A673 (cell line): Measurements from ENCODE around the gene RAB23. TPM values are rescaled to one million over a fixed set of nuclear protein-coding genes. Genes with fewer than 3 reads are reported as not detected.
A peak's percentile ranks its signal among the peaks of the same experiment; 100 is the strongest.

Experiments used
- BruUV-seq: library from RNA; stranded (reverse); fragments of 400-500 nt; replicated peaks from 2 replicates; lab custom pipeline; 2021; lab: Mats Ljungman, UMichigan
- CTCF ChIA-PET: fragments of 300-600 bp; sonication (Branson Sonifier 250); formaldehyde crosslinking; loops from one replicate; lab custom pipeline; 2022; ENCODE audit warnings: antibody characterized with exemption; lab: Charles Lee
- POLR2A ChIA-PET: fragments of 300-600 bp; sonication (Branson Sonifier 250); formaldehyde crosslinking; loops from one replicate; lab custom pipeline; 2022; ENCODE audit warnings: antibody characterized with exemption; ENCODE audit not compliant: low non-redundant PET; lab: Charles Lee
- DNase-seq: peaks from one replicate; pipeline ENCODE4 v3.0.0-alpha.2; 2015; ENCODE audit warnings: low spot score
- H3K27ac ChIP-seq: fragments of 200-600 bp; sonication (generic); 2 replicates; pipeline ENCODE4 v1.5.1; 2016; ENCODE audit warnings: mixed run types, low read depth, mild to moderate bottlenecking, mixed read lengths, antibody characterized with exemption, low read length; ENCODE audit not compliant: poor library complexity, severe bottlenecking
- H3K27me3 ChIP-seq: fragments of 200-600 bp; sonication (generic); replicated peaks from 2 replicates; pipeline ENCODE4 v1.6.1; 2017; ENCODE audit warnings: mixed run types, low read depth, mild to moderate bottlenecking, mixed read lengths, antibody characterized with exemption, low read length; ENCODE audit not compliant: insufficient read depth, poor library complexity
- H3K36me3 ChIP-seq: fragments of 200-600 bp; sonication (generic); 2 replicates; pipeline ENCODE4 v1.6.1; 2016; ENCODE audit warnings: mixed run types, mild to moderate bottlenecking, mixed read lengths, antibody characterized with exemption, low read length; ENCODE audit not compliant: insufficient read depth, poor library complexity, severe bottlenecking
- H3K4me1 ChIP-seq: fragments of 200-600 bp; sonication (generic); 2 replicates; pipeline ENCODE4 v1.6.1; 2017; ENCODE audit warnings: mixed run types, mild to moderate bottlenecking, mixed read lengths, antibody characterized with exemption, low read length; ENCODE audit not compliant: insufficient read depth, poor library complexity, severe bottlenecking
- H3K4me3 ChIP-seq: fragments of 200-600 bp; sonication (generic); 2 replicates; pipeline ENCODE4 v1.5.1; 2016; ENCODE audit warnings: low read depth, mixed run types, mild to moderate bottlenecking, mixed read lengths, low read length; ENCODE audit not compliant: poor library complexity, severe bottlenecking
- H3K9me3 ChIP-seq: fragments of 200-600 bp; sonication (generic); 2 replicates; pipeline ENCODE4 v1.6.1; 2016; ENCODE audit warnings: mixed run types, low read depth, mild to moderate bottlenecking, mixed read lengths, antibody characterized with exemption, low read length; ENCODE audit not compliant: poor library complexity, severe bottlenecking
- EZH2 ChIP-seq: fragments of 200-600 bp; sonication (generic); IDR thresholded peaks from 2 replicates; pipeline ENCODE4 v1.6.1; 2017; ENCODE audit warnings: borderline replicate concordance, low read depth, mild to moderate bottlenecking, mixed read lengths, antibody characterized with exemption, low read length; ENCODE audit not compliant: poor library complexity, severe bottlenecking
- intact Hi-C: fragments of 100-400 bp; cut with micrococcal nuclease; formaldehyde crosslinking; loops from one replicate; pipeline ENCODE4 v1.10.0; 2022; ENCODE audit not compliant: unreplicated experiment
- total RNA-seq: library from RNA; stranded (reverse); gene quantifications from 2 replicates; pipeline ENCODE4 v1.2.3, GENCODE V29; 2021
- TF ChIP-seq, protein P1 (sequence below): fragments of 300-800, 200-600 bp; sonication (generic); conservative IDR thresholded peaks from 2 replicates; pipeline ENCODE4 v1.5.1; 2017; ENCODE audit warnings: low read depth, mild to moderate bottlenecking, antibody characterized with exemption, low read length, moderate library complexity, mixed read lengths

RAB23 gene
- total RNA-seq, 1 experiment from 2014 or later: 17.8 TPM

DNA sequence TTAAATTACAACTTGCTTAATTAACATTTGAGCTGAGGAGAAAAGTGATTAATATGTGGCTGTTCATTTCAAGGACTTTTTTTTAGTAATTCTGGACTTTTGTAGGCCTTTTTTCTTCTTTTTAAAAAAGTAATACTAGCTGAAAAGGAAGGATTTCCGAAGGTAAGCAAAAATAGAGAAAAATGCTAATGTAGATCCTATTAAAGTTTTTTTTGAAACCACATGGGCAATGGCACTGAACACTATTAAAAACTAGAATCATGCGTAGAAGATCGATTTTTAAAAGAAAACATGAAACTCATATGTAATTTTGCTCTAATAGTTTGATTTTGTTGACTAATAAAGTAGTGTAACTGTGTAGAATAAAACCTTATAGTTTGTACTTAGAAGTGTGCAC lies 47.6 kb downstream of the RAB23 start:
- peaks cover 21% of the 10 kb centered on the region for H3K4me1 ChIP-seq
- POLR2A ChIA-PET: no interaction called here

DNA sequence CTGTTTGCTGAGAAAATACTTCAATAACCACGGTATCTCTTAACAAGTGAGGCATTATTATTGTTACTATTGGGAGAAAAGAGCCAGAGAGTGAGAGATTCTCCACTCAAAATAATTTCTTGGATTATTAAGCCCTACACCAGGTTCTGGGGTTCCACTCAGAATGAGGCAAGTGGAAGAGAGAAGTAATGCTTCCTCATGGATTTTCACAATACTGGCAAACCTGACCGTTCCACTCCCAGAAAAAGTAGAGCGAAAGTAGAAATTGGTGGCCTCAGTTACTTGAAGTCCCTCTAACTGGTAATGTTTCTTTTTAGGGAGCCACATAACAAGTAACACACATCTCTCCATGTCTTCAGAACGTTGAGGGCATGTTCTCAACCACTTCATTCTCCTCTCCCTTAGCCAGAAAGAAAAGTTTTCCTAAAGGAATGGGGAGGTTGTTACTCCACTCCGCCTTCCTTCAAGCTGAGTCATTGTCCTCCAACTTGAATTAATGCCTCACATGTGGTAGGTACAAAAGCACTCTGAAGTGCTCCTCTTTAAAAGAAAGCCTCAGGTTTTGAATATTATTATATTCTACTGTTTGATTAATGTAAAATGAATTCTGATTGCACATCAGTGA lies 48.1 kb downstream of the RAB23 start:
- ChIA-PET CTCF (no interaction called here), POLR2A (no interaction called here)
- TF ChIP-seq, protein P1, sequence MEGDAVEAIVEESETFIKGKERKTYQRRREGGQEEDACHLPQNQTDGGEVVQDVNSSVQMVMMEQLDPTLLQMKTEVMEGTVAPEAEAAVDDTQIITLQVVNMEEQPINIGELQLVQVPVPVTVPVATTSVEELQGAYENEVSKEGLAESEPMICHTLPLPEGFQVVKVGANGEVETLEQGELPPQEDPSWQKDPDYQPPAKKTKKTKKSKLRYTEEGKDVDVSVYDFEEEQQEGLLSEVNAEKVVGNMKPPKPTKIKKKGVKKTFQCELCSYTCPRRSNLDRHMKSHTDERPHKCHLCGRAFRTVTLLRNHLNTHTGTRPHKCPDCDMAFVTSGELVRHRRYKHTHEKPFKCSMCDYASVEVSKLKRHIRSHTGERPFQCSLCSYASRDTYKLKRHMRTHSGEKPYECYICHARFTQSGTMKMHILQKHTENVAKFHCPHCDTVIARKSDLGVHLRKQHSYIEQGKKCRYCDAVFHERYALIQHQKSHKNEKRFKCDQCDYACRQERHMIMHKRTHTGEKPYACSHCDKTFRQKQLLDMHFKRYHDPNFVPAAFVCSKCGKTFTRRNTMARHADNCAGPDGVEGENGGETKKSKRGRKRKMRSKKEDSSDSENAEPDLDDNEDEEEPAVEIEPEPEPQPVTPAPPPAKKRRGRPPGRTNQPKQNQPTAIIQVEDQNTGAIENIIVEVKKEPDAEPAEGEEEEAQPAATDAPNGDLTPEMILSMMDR: no peak
- TF ChIP-seq EZH2: no peak
- H3K4me1 ChIP-seq: peaks cover 16% of the 10 kb centered on the region
- BruUV-seq: TSS peak; percentile 91
- no peaks in the 10 kb centered on the region for H3K9me3 ChIP-seq
- H3K27me3 ChIP-seq: no peaks in the 10 kb centered on the region
- peak; percentile 63 for DNase-seq
- peaks cover 10% of the 10 kb centered on the region for H3K36me3 ChIP-seq
- H3K4me3 ChIP-seq: peak overlapping the region; percentile 83
- intact Hi-C loops: loop anchor here (5.0 to 10.0 kb wide), 2 partner anchors 143 to 269 kb away; partner anchors contain the start of gene PRIM2
- peak overlapping the region; percentile 93 for H3K27ac ChIP-seq

More for the DNA sequence above, 47.6 kb downstream of the RAB23 start:
- no TSS peak for BruUV-seq
- peak overlapping the region; percentile 93 for H3K27ac ChIP-seq
- intact Hi-C loops: loop anchor here (5.0 to 10.0 kb wide), 2 partner anchors 143 to 270 kb away; partner anchors contain the start of gene PRIM2
- peaks cover 10% of the 10 kb centered on the region for H3K36me3 ChIP-seq
- TF ChIP-seq, protein P1: no peak
- TF ChIP-seq EZH2: no peak
- H3K27me3 ChIP-seq: no peaks in the 10 kb centered on the region
- CTCF ChIA-PET: no interaction called here
- no peak for DNase-seq
- peak overlapping the region; percentile 83 for H3K4me3 ChIP-seq
- no peaks in the 10 kb centered on the region for H3K9me3 ChIP-seq

DNA sequence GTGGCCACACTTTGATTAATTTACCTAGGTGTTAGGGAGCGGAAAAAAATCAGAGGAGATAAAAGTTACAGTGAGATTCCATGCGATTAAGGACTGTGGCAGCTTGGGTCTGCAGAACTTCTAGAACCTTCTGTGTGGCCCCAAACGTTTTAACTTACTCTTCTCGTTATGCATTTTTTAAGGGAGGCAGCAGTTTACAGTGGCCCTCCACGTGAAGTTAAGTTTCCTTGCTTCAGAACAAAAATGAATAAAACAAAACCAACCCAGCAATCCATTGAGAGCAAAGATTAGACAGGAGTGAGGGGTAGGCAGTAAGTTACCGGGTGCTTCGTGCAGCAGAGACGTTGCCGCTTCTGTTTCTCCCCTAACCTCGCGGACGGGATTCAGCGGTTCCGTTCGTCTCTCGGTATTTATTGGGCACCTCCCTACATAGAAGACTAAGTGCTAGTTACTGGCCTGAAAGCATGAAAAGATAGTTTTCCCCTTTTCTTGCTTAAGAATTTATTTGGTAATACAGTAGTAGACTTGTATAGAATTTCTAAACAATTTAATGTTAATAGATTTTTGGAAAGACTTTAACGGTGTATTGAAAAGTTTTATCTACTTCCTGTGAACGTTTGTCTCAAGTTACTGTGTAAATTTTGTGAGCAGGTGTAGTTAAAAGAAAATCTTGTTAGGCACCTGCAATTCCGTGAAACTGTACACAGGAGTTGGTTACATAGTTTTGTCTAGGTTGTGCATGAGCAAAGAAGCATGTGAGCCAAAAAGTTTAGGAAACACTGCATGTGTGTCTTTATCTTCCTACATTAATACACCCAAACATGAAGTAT lies 48.8 kb downstream of the RAB23 start:
- DNase-seq: peak; percentile 60
- H3K4me3 ChIP-seq: peak overlapping the region; percentile 83
- H3K9me3 ChIP-seq: no peaks in the 10 kb centered on the region
- peak overlapping the region; percentile 93 for H3K27ac ChIP-seq
- no TSS peak for BruUV-seq
- H3K4me1 ChIP-seq: peaks cover 16% of the 10 kb centered on the region
- H3K36me3 ChIP-seq: peaks cover 9% of the 10 kb centered on the region
- intact Hi-C loops: loop anchor here (5.0 to 10.0 kb wide), 2 partner anchors 144 to 268 kb away; partner anchors contain the start of gene PRIM2
- CTCF ChIA-PET: no interaction called here
- POLR2A ChIA-PET: interaction anchor here (1.2 kb wide), 1 partner anchor 112 kb away, joined by 3 read pairs; no protein-coding TSS in a partner anchor
- no peaks in the 10 kb centered on the region for H3K27me3 ChIP-seq
- TF ChIP-seq EZH2: no peak
- TF ChIP-seq, protein P1: no peak
